Coronary artery (tissue), 2 donors: ENCODE measurements around the gene GPNMB.

ENCODE experiments used
- DNase-seq: peaks from one replicate; pipeline ENCODE4 v3.0.0-alpha.2; 2017; ENCODE audit warnings: low spot score
- H3K27ac ChIP-seq, 2 donors: fragments of 200-600 bp; sonication (generic); one replicate each; pipeline ENCODE4 v1.5.1; 2016 to 2019
- H3K4me3 ChIP-seq: fragments of 200-600 bp; sonication (generic); 2 replicates; pipeline ENCODE4 v1.5.1; 2016; ENCODE audit warnings: mild to moderate bottlenecking, moderate library complexity
- CTCF ChIP-seq: fragments of 200-600 bp; sonication (generic); IDR thresholded peaks from one replicate; pipeline ENCODE4 v1.5.1; 2019; ENCODE audit warnings: antibody characterized with exemption

Gene GPNMB

GRCh38 chr7:23276947-23277346 lies 30.4 kb downstream of the GPNMB start:
- TF ChIP-seq CTCF: no peak
- Histone ChIP-seq H3K27ac (no peak overlapping the region), H3K4me3 (no peak overlapping the region)
- no peak for DNase-seq

- peak; percentile 40 for TF ChIP-seq CTCF
- Histone ChIP-seq H3K4me3 (no peak overlapping the region), H3K27ac (no peak overlapping the region)
- no peak for DNase-seq
Measured at GRCh38 chr7:23277359-23277989, 30.9 kb downstream of the GPNMB start.

- no peak overlapping the region for H3K4me3 ChIP-seq
- no peak for TF ChIP-seq CTCF
- H3K27ac ChIP-seq: no peak overlapping the region
Measured at GRCh38 chr7:23279819-23280525, 33.4 kb downstream of the GPNMB start.

GRCh38 chr7:23283086-23283485 lies 36.5 kb downstream of the GPNMB start:
- DNase-seq: no peak
- TF ChIP-seq CTCF: no peak
- Histone ChIP-seq H3K4me3 (no peak overlapping the region), H3K27ac (no peak overlapping the region)

More at GRCh38 chr7:23279819-23280525, 33.4 kb downstream of the GPNMB start:
- DNase-seq: no peak

GRCh38 chr7:23284871-23285270 lies 38.3 kb downstream of the GPNMB start:
- no peak overlapping the region for H3K4me3 ChIP-seq
- DNase-seq: no peak
- no peak for TF ChIP-seq CTCF
- no peak overlapping the region for H3K27ac ChIP-seq

GRCh38 chr7:23285657-23286646 lies 39.4 kb downstream of the GPNMB start:
- no peak for TF ChIP-seq CTCF
- no peak for DNase-seq
- no peak overlapping the region for H3K4me3 ChIP-seq
- H3K27ac ChIP-seq: no peak overlapping the region
